ENCODE measurements around the gene WDR31. TPM values are rescaled to one million over a fixed set of nuclear protein-coding genes. Genes with fewer than 3 reads are reported as not detected.
"Not testable (repeated sequence)": the region's sequence is repeated elsewhere in the genome, so short reads cannot be mapped to it uniquely, and the experiment has no call there.

Gene WDR31
- total and polyA plus RNA-seq, 2 of the 4 experiments (the other 2 are of a cell fraction): 0.29 to 0.36 TPM

GRCh38 chr9:113379094-113379828 is 39.2 kb upstream of the WDR31 start:
- CTCF ChIA-PET: not testable (repeated sequence)

More at GRCh38 chr9:113379094-113379828, 39.2 kb upstream of the WDR31 start:
- H2BK5ac ChIP-seq (ENCODE audit: low read depth, low read length, poor library complexity, severe bottlenecking); H3K4me1 ChIP-seq (ENCODE audit: control insufficient read depth, insufficient read depth, low read length); H3K9ac ChIP-seq (ENCODE audit: low read depth, low read length); H3K27me3 ChIP-seq (ENCODE audit: control insufficient read depth, insufficient read depth, low read length); H2AFZ ChIP-seq (replicated peaks; ENCODE audit: low read length, poor library complexity); H3K4me2 ChIP-seq (ENCODE audit: low read depth, low read length); H4K5ac ChIP-seq (ENCODE audit: low read depth, low read length); H3K9me1 ChIP-seq (ENCODE audit: insufficient read depth, low read length); intact Hi-C loops (cut with micrococcal nuclease); H3K18ac ChIP-seq (ENCODE audit: low read depth, low read length); H2BK15ac ChIP-seq (ENCODE audit: low read depth, low read length); H3K56ac ChIP-seq (ENCODE audit: extremely low read depth, insufficient read depth, low read length); H2BK120ac ChIP-seq (ENCODE audit: low read depth, low read length); H4K20me1 ChIP-seq (ENCODE audit: insufficient read depth, low read length); H3K27ac ChIP-seq (ENCODE audit: insufficient read depth, low read length); H3K36me3 ChIP-seq (ENCODE audit: control insufficient read depth, insufficient read depth, low read length); BruUV-seq (replicated peaks); H3K9me3 ChIP-seq (ENCODE audit: control insufficient read depth, insufficient read depth, low read length); in situ Hi-C loops (cut with MboI; ENCODE audit: low sequenced_read_pairs); dilution Hi-C loops (cut with HindIII; ENCODE audit: low sequenced_read_pairs, unreplicated experiment); H2AK9ac ChIP-seq (replicated peaks; ENCODE audit: low read depth, low read length, poor library complexity); H4K91ac ChIP-seq (ENCODE audit: insufficient read depth, low read depth, low read length); H3K14ac ChIP-seq (replicated peaks; ENCODE audit: low read depth, low read length); H3K4me3 ChIP-seq (ENCODE audit: insufficient read depth, low read depth, low read length); H3K79me1 ChIP-seq (ENCODE audit: low read depth in 1 of 2, low read length in 2 of 2); H2AK5ac ChIP-seq (ENCODE audit: low read depth, low read length); H3K23ac ChIP-seq (ENCODE audit: low read depth, low read length); H3K4ac ChIP-seq (ENCODE audit: low read depth, low read length); H2BK20ac ChIP-seq (ENCODE audit: low read depth, low read length); DNase-seq; H4K8ac ChIP-seq (ENCODE audit: low read depth in 2 of 2, low read length in 2 of 2); ATAC-seq (ENCODE audit: low read depth); POLR2A ChIA-PET (ENCODE audit: unreplicated experiment): not testable (repeated sequence)
- WGBS, 2 experiments (ENCODE audit: extremely low coverage in 2 of 2, insufficient read length in 1 of 2): 42% methylated on average over 3 of the region's 24 CpGs; no CpG with 5 or more reads in 1 of the 2 experiments

All from IMR-90 (cell line).